ENCODE measurements around the gene KYAT1. TPM values are rescaled to one million over a fixed set of nuclear protein-coding genes. Genes with fewer than 3 reads are reported as not detected.
A peak's percentile ranks its signal among the peaks of the same experiment; 100 is the strongest.

KYAT1 gene
- total and polyA plus RNA-seq, 8 donors: 0.58 to 25.7 (median 5.7) TPM

- TF ChIP-seq POLR2AphosphoS5 (IDR thresholded peaks at IDR 0.05): no peak
- no peak for TF ChIP-seq POLR2A (IDR thresholded peaks at IDR 0.05)
- TF ChIP-seq EP300 (IDR thresholded peaks at IDR 0.05): no peak
- TF ChIP-seq CTCF (IDR thresholded peaks at IDR 0.05): no peak
- DNase-seq: no peak
- peak overlapping the region in 1 of 4 donors; percentile 96 for H3K4me3 ChIP-seq
- H3K27ac ChIP-seq: no peak overlapping the region
- no peaks in the 10 kb centered on the region for H3K9me3 ChIP-seq
- H3K27me3 ChIP-seq: no peaks in the 10 kb centered on the region
- WGBS, 5 donors: 85 to 96% (median 92%) methylated on average over 8 of the region's 8 CpGs
- H3K36me3 ChIP-seq: peaks cover 22 to 55% (median 51%) of the 10 kb centered on the region in 4 donors
- peaks cover 10 to 40% (median 31%) of the 10 kb centered on the region in 4 donors for H3K4me1 ChIP-seq
- intact Hi-C loops (cut with DNase I; ENCODE audit: low total_unique reads): no loop called here
Observed at GRCh38 chr9:128828267-128828666, 53.5 kb downstream of the KYAT1 start.

GRCh38 chr9:128825923-128826700 is 55.6 kb downstream of the KYAT1 start:
- WGBS, 5 donors: 93 to 96% (median 93%) methylated on average over 15 to 22 of the region's 22 CpGs
- no peak for TF ChIP-seq EP300 (IDR thresholded peaks at IDR 0.05)
- no peak for TF ChIP-seq POLR2AphosphoS5 (IDR thresholded peaks at IDR 0.05)
- no peak for TF ChIP-seq POLR2A (IDR thresholded peaks at IDR 0.05)
- no peak for TF ChIP-seq CTCF (IDR thresholded peaks at IDR 0.05)
- Histone ChIP-seq H3K4me1 (peaks cover 10 to 43% (median 31%) of the 10 kb centered on the region in 4 donors), H3K36me3 (peaks cover 40 to 72% (median 67%) of the 10 kb centered on the region in 4 donors), H3K27me3 (no peaks in the 10 kb centered on the region), H3K9me3 (no peaks in the 10 kb centered on the region), H3K4me3 (no peak overlapping the region), H3K27ac (no peak overlapping the region)
- DNase-seq: no peak
- intact Hi-C loops (cut with DNase I; ENCODE audit: low total_unique reads): no loop called here

- no peak for TF ChIP-seq CTCF (IDR thresholded peaks at IDR 0.05)
- H3K36me3 ChIP-seq: peaks cover 40 to 79% (median 71%) of the 10 kb centered on the region in 4 donors
- no peak overlapping the region for H3K4me3 ChIP-seq
- DNase-seq: no peak
- H3K4me1 ChIP-seq: peaks cover 16 to 51% (median 35%) of the 10 kb centered on the region in 4 donors
- H3K27ac ChIP-seq: peak overlapping the region in 2 of 5 donors; percentile 3 to 5
- H3K27me3 ChIP-seq: no peaks in the 10 kb centered on the region
- intact Hi-C loops (cut with DNase I; ENCODE audit: low total_unique reads): no loop called here
- no peaks in the 10 kb centered on the region for H3K9me3 ChIP-seq
- 74 to 92% (median 78%) methylated on average over 6 to 7 of the region's 7 CpGs for WGBS, 5 donors
Observed at GRCh38 chr9:128824911-128825310, 56.8 kb downstream of the KYAT1 start.

- WGBS, 5 donors: 39 to 60% (median 51%) methylated on average over 4 to 12 of the region's 12 CpGs
- peak; percentile 69 to 74 for DNase-seq
- H3K4me1 ChIP-seq: peaks cover 25 to 55% (median 37%) of the 10 kb centered on the region in 4 donors
- intact Hi-C loops (cut with DNase I; ENCODE audit: low total_unique reads): no loop called here
- no peak overlapping the region for H3K4me3 ChIP-seq
- H3K27me3 ChIP-seq: no peaks in the 10 kb centered on the region
- H3K27ac ChIP-seq: peak overlapping the region in 2 of 5 donors; percentile 7 to 21
- peaks cover 40 to 79% (median 71%) of the 10 kb centered on the region in 4 donors for H3K36me3 ChIP-seq
- no peaks in the 10 kb centered on the region for H3K9me3 ChIP-seq
- no peak for TF ChIP-seq EP300 (IDR thresholded peaks at IDR 0.05)
- no peak for TF ChIP-seq CTCF (IDR thresholded peaks at IDR 0.05)
- TF ChIP-seq POLR2A (IDR thresholded peaks at IDR 0.05): no peak
- TF ChIP-seq POLR2AphosphoS5 (IDR thresholded peaks at IDR 0.05): no peak
Observed at GRCh38 chr9:128823903-128824406, 57.8 kb downstream of the KYAT1 start.
